AG09319 (cell line): Measurements from ENCODE around the gene KAZALD1.

Source experiments
- DNase-seq: peaks from one replicate; pipeline ENCODE4 v3.0.0-alpha.2; 2010; ENCODE audit warnings: low read depth; ENCODE audit errors: extremely low read depth
- TF ChIP-seq, protein P1 (sequence below): IDR thresholded peaks from 2 replicates; pipeline ENCODE4 v1.5.1; 2011; ENCODE audit warnings: low read depth, mild to moderate bottlenecking, inconsistent platforms, low read length, moderate library complexity

The KAZALD1 gene

DNA sequence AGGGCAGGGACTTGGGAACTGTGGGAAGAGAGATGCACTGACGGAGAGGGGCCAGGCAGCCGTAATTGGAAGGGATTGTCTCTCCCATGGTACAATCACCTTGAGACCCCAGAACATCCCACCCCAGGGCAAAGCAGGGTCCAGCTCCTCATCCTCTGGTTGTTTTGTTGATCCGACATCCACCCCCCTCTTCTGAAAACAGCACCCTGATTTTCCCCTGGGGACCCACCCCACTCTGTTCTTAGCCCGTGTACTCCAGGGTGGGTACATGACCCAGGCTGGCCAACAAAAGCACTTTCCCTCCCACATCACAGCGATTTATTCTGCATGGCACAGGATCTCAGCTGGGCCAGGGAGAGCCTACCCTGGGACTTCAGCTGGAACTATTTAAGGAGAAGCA is 45.0 kb upstream of the KAZALD1 start:
- DNase-seq = no peak
- TF ChIP-seq, protein P1, sequence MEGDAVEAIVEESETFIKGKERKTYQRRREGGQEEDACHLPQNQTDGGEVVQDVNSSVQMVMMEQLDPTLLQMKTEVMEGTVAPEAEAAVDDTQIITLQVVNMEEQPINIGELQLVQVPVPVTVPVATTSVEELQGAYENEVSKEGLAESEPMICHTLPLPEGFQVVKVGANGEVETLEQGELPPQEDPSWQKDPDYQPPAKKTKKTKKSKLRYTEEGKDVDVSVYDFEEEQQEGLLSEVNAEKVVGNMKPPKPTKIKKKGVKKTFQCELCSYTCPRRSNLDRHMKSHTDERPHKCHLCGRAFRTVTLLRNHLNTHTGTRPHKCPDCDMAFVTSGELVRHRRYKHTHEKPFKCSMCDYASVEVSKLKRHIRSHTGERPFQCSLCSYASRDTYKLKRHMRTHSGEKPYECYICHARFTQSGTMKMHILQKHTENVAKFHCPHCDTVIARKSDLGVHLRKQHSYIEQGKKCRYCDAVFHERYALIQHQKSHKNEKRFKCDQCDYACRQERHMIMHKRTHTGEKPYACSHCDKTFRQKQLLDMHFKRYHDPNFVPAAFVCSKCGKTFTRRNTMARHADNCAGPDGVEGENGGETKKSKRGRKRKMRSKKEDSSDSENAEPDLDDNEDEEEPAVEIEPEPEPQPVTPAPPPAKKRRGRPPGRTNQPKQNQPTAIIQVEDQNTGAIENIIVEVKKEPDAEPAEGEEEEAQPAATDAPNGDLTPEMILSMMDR = no peak

DNA sequence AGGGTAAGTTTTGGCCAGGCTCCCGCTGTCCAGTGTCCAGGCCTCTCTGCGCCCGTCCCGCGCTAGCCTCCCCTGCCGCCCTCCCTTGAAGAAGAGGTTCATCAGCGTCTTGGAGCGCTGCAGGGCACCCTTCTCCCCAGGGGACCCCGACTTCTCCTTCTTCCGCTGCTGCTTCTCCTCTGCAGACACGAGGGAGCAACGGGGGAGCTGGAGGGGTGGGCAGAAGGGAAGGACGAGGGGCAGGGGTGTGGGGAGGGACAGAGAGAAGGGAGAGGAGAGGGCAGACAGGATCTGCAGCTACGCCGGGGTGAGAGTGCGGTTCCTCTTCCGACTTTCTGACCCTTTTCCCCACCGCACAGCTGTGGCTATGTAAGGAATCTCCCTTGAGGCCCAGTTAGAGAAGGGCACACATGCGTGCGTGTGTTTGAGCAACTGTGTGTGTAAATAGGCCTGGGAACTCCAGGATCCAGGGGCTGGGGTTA is 43.6 kb upstream of the KAZALD1 start:
- TF ChIP-seq, protein P1 = no peak
- no peak for DNase-seq

DNA sequence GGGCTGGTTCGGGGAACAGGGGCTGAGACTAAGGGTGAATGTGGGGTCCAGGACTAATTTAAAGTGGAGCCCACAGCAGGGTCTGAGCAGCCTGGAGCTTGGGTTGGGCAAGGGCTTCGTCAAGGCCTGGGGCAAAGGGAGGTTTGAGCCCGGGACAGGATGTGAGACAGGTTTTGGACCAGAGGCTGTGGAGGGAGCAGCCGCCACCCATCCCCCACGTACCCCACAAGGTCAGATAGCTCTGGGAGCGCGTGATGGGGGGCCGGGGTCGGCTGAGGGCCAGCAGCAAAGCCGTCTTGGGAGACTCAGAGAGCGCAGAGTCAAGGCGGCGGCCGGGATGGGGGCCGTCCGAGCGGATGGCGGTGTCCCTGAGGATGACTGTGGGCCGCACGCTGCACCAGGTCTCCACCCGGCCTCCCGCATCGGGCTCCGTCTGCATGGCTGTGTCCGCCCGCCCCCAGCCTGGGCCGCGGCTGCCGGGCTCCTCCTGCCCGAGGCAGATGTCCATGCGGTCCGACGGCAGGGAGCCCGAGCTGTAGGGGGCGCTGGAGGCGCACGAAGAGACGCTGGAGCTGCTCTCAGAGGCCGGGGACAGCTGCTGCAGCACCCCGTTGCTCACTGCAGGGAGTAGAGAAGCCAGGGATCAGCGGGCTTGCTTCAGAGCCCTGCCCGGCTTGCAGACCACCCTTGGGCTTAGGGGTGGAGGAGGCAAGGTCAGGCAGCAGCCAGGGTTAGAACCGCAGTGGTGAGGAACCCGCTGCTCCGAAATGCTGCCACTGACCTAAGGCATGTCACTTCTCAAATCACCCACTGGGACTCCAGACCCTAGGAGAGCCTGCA is 43.0 kb upstream of the KAZALD1 start:
- TF ChIP-seq, protein P1 = peak; percentile 82
- DNase-seq = no peak

DNA sequence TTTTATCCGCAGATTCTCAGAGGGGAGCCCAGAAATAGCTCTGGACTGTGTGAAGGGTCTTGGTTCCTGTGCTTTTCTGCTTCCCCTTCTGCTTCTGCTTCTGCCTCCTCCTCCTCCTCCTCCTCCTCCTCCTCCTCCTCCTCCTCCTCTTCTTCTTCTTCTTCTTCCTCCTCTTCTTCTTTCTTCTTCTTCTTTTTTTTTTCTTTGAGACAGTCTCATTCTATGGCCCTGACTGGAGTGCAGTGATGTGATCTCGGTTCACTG is 42.4 kb upstream of the KAZALD1 start:
- TF ChIP-seq, protein P1 = no peak
- DNase-seq = no peak

DNA sequence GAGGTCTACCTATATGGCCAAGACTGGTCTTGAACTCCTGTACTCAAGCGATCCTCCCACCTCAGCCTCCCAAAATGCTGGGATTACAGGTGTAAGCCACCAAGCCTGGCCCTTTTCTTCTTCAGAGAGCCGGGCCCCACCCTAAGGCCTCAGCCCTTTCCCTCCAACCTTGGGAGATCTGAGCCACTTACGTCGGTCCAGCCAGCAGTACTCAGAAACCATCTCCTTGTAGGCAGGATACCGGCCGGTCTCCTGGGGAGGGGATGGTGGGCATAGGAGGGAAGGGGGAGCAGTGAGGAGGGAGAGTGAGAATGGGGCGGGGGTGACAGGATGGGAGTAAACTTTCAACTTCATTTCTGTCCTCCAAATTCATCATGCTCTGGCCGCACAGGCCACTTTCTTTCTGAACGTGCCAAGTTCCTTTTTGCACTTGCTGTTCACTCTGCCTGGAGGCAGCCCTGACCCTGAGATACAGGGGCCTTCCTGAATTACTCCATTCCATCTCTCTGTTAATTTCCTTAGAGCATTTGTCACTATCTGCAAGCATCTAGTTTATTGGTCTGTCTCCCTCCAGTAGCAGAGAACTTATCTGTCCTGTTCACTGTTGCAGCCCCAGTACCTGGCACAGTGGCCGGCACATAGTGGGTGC is 41.2 kb upstream of the KAZALD1 start:
- no peak for DNase-seq
- TF ChIP-seq, protein P1 = no peak

DNA sequence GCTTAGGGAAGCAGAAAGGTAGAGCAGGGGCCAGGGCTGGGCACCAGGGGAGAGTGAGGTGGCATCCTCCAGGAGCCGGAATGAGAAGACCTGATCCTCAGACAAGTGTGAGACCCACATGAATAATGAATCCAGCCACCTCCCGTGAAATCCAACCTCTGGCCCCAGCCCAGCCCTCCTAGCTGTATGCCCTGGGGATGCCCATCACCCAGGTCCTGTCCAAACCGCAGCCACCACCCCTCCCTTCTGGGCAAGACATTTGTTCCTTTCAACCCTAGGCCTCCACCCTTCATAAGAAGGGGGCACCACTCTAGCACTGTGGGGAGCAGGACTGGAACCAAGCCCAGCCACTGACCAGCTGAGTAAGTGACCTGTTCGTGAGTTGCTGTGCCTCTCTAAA is 40.5 kb upstream of the KAZALD1 start:
- no peak for DNase-seq
- TF ChIP-seq, protein P1 = no peak

DNA sequence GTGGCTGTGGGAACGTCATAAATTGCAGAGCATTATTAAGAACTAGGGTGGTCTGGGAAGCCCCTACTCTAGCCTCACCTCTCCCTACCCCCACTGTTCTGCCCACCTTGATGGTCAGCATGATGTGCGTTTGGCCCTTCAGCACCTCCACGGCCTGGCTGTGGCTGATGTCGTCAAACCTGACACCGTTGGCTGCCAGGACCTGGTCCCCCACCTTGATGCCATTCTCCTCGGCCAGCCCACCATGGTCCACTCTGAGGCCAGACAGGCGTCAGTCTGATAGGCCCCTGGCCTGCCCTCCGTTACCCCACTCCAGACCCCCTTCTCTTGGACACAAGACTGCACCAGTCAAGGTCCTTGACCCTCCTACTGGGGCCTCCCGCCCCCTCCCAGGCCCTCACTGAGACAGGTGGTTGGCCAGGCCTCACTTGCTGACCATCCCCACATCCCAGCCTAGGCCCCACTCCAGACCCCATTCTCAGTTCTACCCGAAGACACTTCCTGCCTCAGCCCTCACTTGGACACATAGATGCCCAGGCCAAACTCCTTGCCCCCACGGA is 40.0 kb upstream of the KAZALD1 start:
- DNase-seq = no peak
- TF ChIP-seq, protein P1 = no peak
